RWPE2 (cell line): ENCODE results near the gene TRAIP.
A peak's percentile ranks its signal among the peaks of the same experiment; 100 is the strongest.
"Not testable (repeated sequence)": the region's sequence is repeated elsewhere in the genome, so short reads cannot be mapped to it uniquely, and the experiment has no call there.

Source experiments
- ATAC-seq: fragments of 200-7000 bp; cut with Tn5 transposase; 3 replicates; pipeline ENCODE4 v1.9.1; 2021; ENCODE audit warnings: low read depth
- DNase-seq: peaks from one replicate; pipeline ENCODE4 v3.0.0-alpha.2; 2020; ENCODE audit warnings: low spot score
- H3K27ac ChIP-seq: fragments of 450-650 bp; 2 replicates; pipeline ENCODE4 v1.5.1; 2017; ENCODE audit warnings: mild to moderate bottlenecking; ENCODE audit not compliant: poor library complexity, severe bottlenecking
- H3K27me3 ChIP-seq: fragments of 250-450 bp; sonication (Bioruptor Pico); 2 replicates; pipeline ENCODE4 v1.5.1; 2021; ENCODE audit warnings: mild to moderate bottlenecking, moderate library complexity; ENCODE audit not compliant: insufficient read depth, poor library complexity, severe bottlenecking
- H3K36me3 ChIP-seq: fragments of 250-450 bp; sonication (Bioruptor Pico); 2 replicates; pipeline ENCODE4 v1.5.1; 2020; ENCODE audit warnings: low read depth, mild to moderate bottlenecking, moderate library complexity
- H3K4me1 ChIP-seq: fragments of 250-450 bp; sonication (Bioruptor Pico); 2 replicates; pipeline ENCODE4 v1.5.1; 2021; ENCODE audit warnings: mild to moderate bottlenecking, moderate library complexity; ENCODE audit not compliant: insufficient read depth, poor library complexity, severe bottlenecking
- H3K4me3 ChIP-seq: fragments of 250-450 bp; sonication (Bioruptor Pico); 2 replicates; pipeline ENCODE4 v1.5.1; 2021; ENCODE audit warnings: mild to moderate bottlenecking, moderate library complexity; ENCODE audit not compliant: severe bottlenecking
- H3K9me3 ChIP-seq: fragments of 250-450 bp; sonication (Bioruptor Pico); 2 replicates; pipeline ENCODE4 v1.5.1; 2021; ENCODE audit warnings: mild to moderate bottlenecking, moderate library complexity; ENCODE audit not compliant: severe bottlenecking
- CTCF ChIP-seq: fragments of 450-650 bp; IDR thresholded peaks from one replicate; pipeline ENCODE4 v1.5.1; 2017; ENCODE audit warnings: mild to moderate bottlenecking, moderate library complexity; ENCODE audit not compliant: poor library complexity, severe bottlenecking

Gene TRAIP

GRCh38 chr3:49856181-49857005 lies at the start of gene TRAIP:
Gene TRAIP (minus strand): TSS chr3:49856564. CDS start chr3:49856453, 111 bp downstream.
- peak within 1 kb of the TSS; percentile 60 for H3K4me3 ChIP-seq
- H3K9me3 ChIP-seq = no peaks in the 10 kb centered on the region
- H3K4me1 ChIP-seq = peaks cover 3% of the 10 kb centered on the region
- H3K27ac ChIP-seq = peak within 1 kb of the TSS; percentile 12
- ATAC-seq (peak; percentile 95), DNase-seq (peak; percentile 89)
- 0 out of 2 replicates have a peak, but pooled peaks cover 7% of the 10 kb centered on the region for H3K36me3 ChIP-seq
- no peak for TF ChIP-seq CTCF
- H3K27me3 ChIP-seq = no peaks in the 10 kb centered on the region

GRCh38 chr3:49904448-49904847 lies 48.1 kb upstream of the TRAIP start:
- H3K4me3 ChIP-seq, H3K27me3 ChIP-seq, H3K9me3 ChIP-seq, DNase-seq, ATAC-seq: not testable (repeated sequence)
- H3K27ac ChIP-seq = peak overlapping the region; percentile 98
- peaks cover 33% of the 10 kb centered on the region for H3K4me1 ChIP-seq
- H3K36me3 ChIP-seq = peaks cover 28% of the 10 kb centered on the region

GRCh38 chr3:49903451-49904424 lies 47.4 kb upstream of the TRAIP start, which contains the start of gene MST1R:
Gene MST1R (minus strand): TSS chr3:49903873. CDS start chr3:49903609, 264 bp downstream.
- DNase-seq (peak; percentile 98), ATAC-seq (peak; percentile 65)
- Histone ChIP-seq H3K4me3 (peak within 1 kb of the TSS; percentile 64), H3K36me3 (peaks cover 32% of the 10 kb centered on the region), H3K27ac (peak within 1 kb of the TSS; percentile 98), H3K27me3 (no peaks in the 10 kb centered on the region), H3K4me1 (peaks cover 36% of the 10 kb centered on the region), H3K9me3 (no peaks in the 10 kb centered on the region)
- TF ChIP-seq CTCF = no peak

GRCh38 chr3:49902511-49903345 lies 46.4 kb upstream of the TRAIP start:
- H3K36me3 ChIP-seq = peaks cover 43% of the 10 kb centered on the region
- H3K27me3 ChIP-seq = no peaks in the 10 kb centered on the region
- H3K27ac ChIP-seq = peak overlapping the region; percentile 98
- H3K4me3 ChIP-seq = peak overlapping the region; percentile 64
- H3K9me3 ChIP-seq = no peaks in the 10 kb centered on the region
- ATAC-seq (no peak), DNase-seq (no peak)
- no peak for TF ChIP-seq CTCF
- H3K4me1 ChIP-seq = peaks cover 36% of the 10 kb centered on the region
